H1 (cell line): Measurements from ENCODE around the gene CNGA1. TPM values are rescaled to one million over a fixed set of nuclear protein-coding genes. Genes with fewer than 3 reads are reported as not detected.

Source experiments
- CTCF ChIA-PET: fragments of 300-600 bp; sonication (Branson Sonifier 250); formaldehyde crosslinking; loops from one replicate; lab custom pipeline; 2021; ENCODE audit not compliant: partially characterized antibody; lab: Charles Lee
- POLR2A ChIA-PET: fragments of 300-600 bp; sonication (Branson Sonifier 250); formaldehyde crosslinking; loops from one replicate; lab custom pipeline; 2021; ENCODE audit warnings: inconsistent platforms; ENCODE audit not compliant: partially characterized antibody; lab: Charles Lee
- DNase-seq, 2 experiments: peaks; one replicate each; pipeline versions ENCODE4 v3.0.0 to v3.0.0-alpha.2; 2010 to 2022; ENCODE audit warnings: low spot score in 2 of 2, low read depth in 1 of 2, mixed read lengths in 1 of 2
- FAIRE-seq: peaks from 2 replicates; lab custom pipeline; 2011; peaks lifted over from hg19 to GRCh38; lab: Jason Lieb, UNC
- H2AFZ ChIP-seq: 2 replicates; pipeline ENCODE4 v1.8.1; 2012; ENCODE audit warnings: low read length, inconsistent platforms
- H2AK5ac ChIP-seq: 2 replicates; pipeline ENCODE4 v1.6.1; 2013; ENCODE audit warnings: low read depth, low read length
- H2BK120ac ChIP-seq: replicated peaks from 2 replicates; pipeline ENCODE3; 2013; ENCODE audit warnings: low read depth, low read length, inconsistent platforms
- H2BK12ac ChIP-seq: 2 replicates; pipeline ENCODE4 v1.6.1; 2013; ENCODE audit warnings: low read depth, low read length
- H2BK15ac ChIP-seq: 2 replicates; pipeline ENCODE4 v1.6.1; 2013; ENCODE audit warnings: low read length
- H2BK20ac ChIP-seq: 2 replicates; pipeline ENCODE4 v1.6.1; 2013; ENCODE audit warnings: low read length
- H2BK5ac ChIP-seq: 2 replicates; pipeline ENCODE4 v1.6.1; 2013; ENCODE audit warnings: low read depth, low read length
- H3K14ac ChIP-seq: 2 replicates; pipeline ENCODE4 v1.6.1; 2013; ENCODE audit warnings: inconsistent platforms; ENCODE audit not compliant: insufficient read length
- H3K18ac ChIP-seq: 2 replicates; pipeline ENCODE4 v1.6.1; 2013; ENCODE audit warnings: low read length; ENCODE audit errors: extremely low read depth
- H3K23ac ChIP-seq: 2 replicates; pipeline ENCODE4 v1.6.1; 2013; ENCODE audit warnings: inconsistent platforms; ENCODE audit not compliant: insufficient read length
- H3K23me2 ChIP-seq: 2 replicates; pipeline ENCODE4 v1.6.1; 2013; ENCODE audit warnings: low read depth, low read length
- H3K27ac ChIP-seq: 2 replicates; pipeline ENCODE4 v1.6.1; 2011; ENCODE audit warnings: low read depth, low read length, inconsistent platforms
- H3K27me3 ChIP-seq, 4 experiments: replicated peaks in 1 of 4; 1 replicate in 1 of 4; 2 replicates in 3 of 4; pipeline versions ENCODE4 v1.6.1 to v1.8.1; 2011 to 2013; ENCODE audit warnings: low read length in 3 of 4, mild to moderate bottlenecking in 3 of 4, inconsistent platforms in 2 of 4, mixed read lengths in 2 of 4, moderate library complexity in 1 of 4; ENCODE audit not compliant: control insufficient read depth in 3 of 4, insufficient read depth in 3 of 4; ENCODE audit errors: extremely low read depth in 1 of 4
- H3K36me3 ChIP-seq, 4 experiments: 2 replicates each; pipeline versions ENCODE4 v1.6.1 to v1.8.1; 2011 to 2013; ENCODE audit warnings: mild to moderate bottlenecking in 4 of 4, low read length in 3 of 4, moderate library complexity in 2 of 4, control low read depth in 1 of 4, inconsistent platforms in 1 of 4; ENCODE audit not compliant: insufficient read depth in 4 of 4, control insufficient read depth in 2 of 4
- H3K4ac ChIP-seq: replicated peaks from 2 replicates; pipeline ENCODE3; 2013; ENCODE audit warnings: low read length, low read depth, mixed read lengths, inconsistent platforms; ENCODE audit not compliant: insufficient read length
- H3K4me1 ChIP-seq, 4 experiments: replicated peaks in 1 of 4; 1 replicate in 1 of 4; 2 replicates in 3 of 4; pipeline versions ENCODE4 v1.6.1 to v1.8.1; 2011 to 2013; ENCODE audit warnings: low read length in 3 of 4, inconsistent platforms in 2 of 4, mixed read lengths in 1 of 4; ENCODE audit not compliant: insufficient read depth in 4 of 4, control insufficient read depth in 3 of 4
- H3K4me2 ChIP-seq, 2 experiments: 2 replicates each; pipeline versions ENCODE4 v1.6.1 to v1.8.1; 2011 to 2013; ENCODE audit warnings: low read depth in 2 of 2, low read length in 2 of 2, control low read depth in 1 of 2, inconsistent platforms in 1 of 2, mild to moderate bottlenecking in 1 of 2; ENCODE audit not compliant: insufficient read depth in 1 of 2
- H3K4me3 ChIP-seq, 4 experiments: fragments of 200-600, 300-600 bp in 1 of 4; sonication (generic), shearing (Covaris generic), sonication (Bioruptor Twin) in 1 of 4; 2 replicates each; pipeline versions ENCODE4 v1.5.1 to v1.8.1; 2011 to 2016; ENCODE audit warnings: low read length in 4 of 4, low read depth in 3 of 4, control low read depth in 2 of 4, inconsistent platforms in 2 of 4, mild to moderate bottlenecking in 2 of 4, mixed read lengths in 1 of 4, moderate library complexity in 1 of 4; ENCODE audit not compliant: insufficient read depth in 2 of 4; ENCODE audit errors: extremely low read depth in 1 of 4
- H3K56ac ChIP-seq: replicated peaks from 2 replicates; pipeline ENCODE3; 2013; ENCODE audit warnings: low read depth, mild to moderate bottlenecking, mixed read lengths, low read length, inconsistent platforms; ENCODE audit not compliant: insufficient read length
- H3K79me1 ChIP-seq: 2 replicates; pipeline ENCODE4 v1.6.1; 2013; ENCODE audit warnings: low read depth, low read length, control low read depth
- H3K79me2 ChIP-seq, 2 experiments: 2 replicates each; pipeline versions ENCODE4 v1.6.1 to v1.8.1; 2012 to 2013; ENCODE audit warnings: low read length in 2 of 2, mild to moderate bottlenecking in 2 of 2, inconsistent platforms in 1 of 2; ENCODE audit not compliant: insufficient read depth in 2 of 2, control insufficient read depth in 1 of 2
- H3K9ac ChIP-seq, 4 experiments: replicated peaks in 1 of 4; 1 replicate in 1 of 4; 2 replicates in 3 of 4; pipeline versions ENCODE4 v1.6.1 to v1.8.1; 2011 to 2013; ENCODE audit warnings: low read depth in 3 of 4, low read length in 3 of 4, control low read depth in 2 of 4, mild to moderate bottlenecking in 2 of 4, moderate library complexity in 2 of 4, inconsistent platforms in 1 of 4; ENCODE audit errors: extremely low read depth in 1 of 4
- H3K9me3 ChIP-seq, 2 experiments: 2 replicates each; pipeline versions ENCODE4 v1.6.1 to v1.8.1; 2012 to 2013; ENCODE audit warnings: mild to moderate bottlenecking in 2 of 2, moderate library complexity in 2 of 2, control low read depth in 1 of 2, inconsistent platforms in 1 of 2, low read depth in 1 of 2, low read length in 1 of 2, mixed read lengths in 1 of 2; ENCODE audit not compliant: insufficient read depth in 2 of 2
- H4K20me1 ChIP-seq, 2 experiments: replicated peaks in 1 of 2; 2 replicates each; pipeline versions ENCODE3 to v1.8.1; 2011 to 2013; ENCODE audit warnings: inconsistent platforms in 2 of 2, low read length in 2 of 2, mild to moderate bottlenecking in 1 of 2; ENCODE audit not compliant: insufficient read depth in 2 of 2, control insufficient read depth in 1 of 2
- H4K5ac ChIP-seq: 2 replicates; pipeline ENCODE4 v1.6.1; 2013; ENCODE audit warnings: low read length, low read depth, mixed read lengths, inconsistent platforms; ENCODE audit not compliant: insufficient read length
- H4K8ac ChIP-seq: 2 replicates; pipeline ENCODE4 v1.8.0; 2013; ENCODE audit warnings: mild to moderate bottlenecking, moderate library complexity, low read length, inconsistent platforms; ENCODE audit not compliant: insufficient read depth; ENCODE audit errors: extremely low read depth
- H4K91ac ChIP-seq: replicated peaks from 2 replicates; pipeline ENCODE3; 2013; ENCODE audit warnings: low read length, mixed read lengths, inconsistent platforms; ENCODE audit not compliant: insufficient read length
- CBX8 ChIP-seq: fragments of 300-800, 300-1000 bp; sonication (generic); IDR thresholded peaks from 2 replicates; pipeline ENCODE4 v1.7.1; 2016; ENCODE audit warnings: low read depth, low read length, borderline replicate concordance
- CEBPB ChIP-seq: IDR thresholded peaks from 2 replicates; pipeline ENCODE4 v1.6.1; 2012; ENCODE audit warnings: low read depth, low read length
- GABPA ChIP-seq: IDR thresholded peaks from 2 replicates; pipeline ENCODE4 v1.6.1; 2011; ENCODE audit warnings: mild to moderate bottlenecking, low read length, moderate library complexity, borderline replicate concordance; ENCODE audit not compliant: insufficient read depth
- HDAC2 ChIP-seq, 2 experiments: fragments of 300-600 bp in 1 of 2; sonication (generic) in 1 of 2; IDR thresholded peaks; 2 replicates each; pipeline ENCODE4 v1.6.1; 2011 to 2012; ENCODE audit warnings: low read depth in 2 of 2, low read length in 2 of 2, mild to moderate bottlenecking in 2 of 2, moderate library complexity in 2 of 2, borderline replicate concordance in 1 of 2, inconsistent platforms in 1 of 2
- JUN ChIP-seq: IDR thresholded peaks from 2 replicates; pipeline ENCODE4 v1.6.1; 2011; ENCODE audit warnings: low read depth, mild to moderate bottlenecking, improper control_type of control experiment, low read length
- NRF1 ChIP-seq: IDR thresholded peaks from 2 replicates; pipeline ENCODE4 v1.6.1; 2011; ENCODE audit warnings: mild to moderate bottlenecking, low read depth, low read length, improper control_type of control experiment
- RAD21 ChIP-seq, 2 experiments: IDR thresholded peaks in 1 of 2; conservative IDR thresholded peaks in 1 of 2; 2 replicates each; pipeline ENCODE4 v1.6.1; 2011; ENCODE audit warnings: low read depth in 2 of 2, low read length in 2 of 2, improper control_type of control experiment in 1 of 2, inconsistent platforms in 1 of 2, mild to moderate bottlenecking in 1 of 2, moderate library complexity in 1 of 2
- RFX5 ChIP-seq: IDR thresholded peaks from 2 replicates; pipeline ENCODE4 v1.6.1; 2011; ENCODE audit warnings: low read depth, low read length, improper control_type of control experiment, borderline replicate concordance
- RNF2 ChIP-seq: fragments of 200-900, 300-1000 bp; sonication (generic); IDR thresholded peaks from 2 replicates; pipeline ENCODE4 v1.7.1; 2016; ENCODE audit warnings: borderline replicate concordance, low read depth, mild to moderate bottlenecking, antibody characterized with exemption, low read length; ENCODE audit not compliant: poor library complexity, severe bottlenecking; ENCODE audit errors: missing control alignments
- SIX5 ChIP-seq: IDR thresholded peaks from 2 replicates; pipeline ENCODE4 v1.6.1; 2011; ENCODE audit warnings: mild to moderate bottlenecking, low read depth, low read length
- SRF ChIP-seq: IDR thresholded peaks from 2 replicates; pipeline ENCODE4 v1.6.1; 2011; ENCODE audit warnings: mild to moderate bottlenecking, low read depth, low read length, moderate library complexity
- SUZ12 ChIP-seq: fragments of 200-600 bp; sonication (generic); IDR thresholded peaks from 2 replicates; pipeline ENCODE4 v1.6.1; 2012; ENCODE audit warnings: mild to moderate bottlenecking, inconsistent platforms, low read length, moderate library complexity, mixed read lengths
- WGBS, 2 experiments: shearing (Covaris generic) in 1 of 2; methylation state at CpG; one replicate each; pipeline versions ENCODE4 v1.1.6 to v1.1.7; 2013 to 2015; ENCODE audit warnings: low lambda C conversion rate in 2 of 2, mixed read lengths in 2 of 2, inconsistent platforms in 1 of 2, low coverage in 1 of 2, missing lambda C conversion rate in 1 of 2; ENCODE audit not compliant: insufficient replicate concordance in 2 of 2, insufficient coverage in 1 of 2, insufficient read length in 1 of 2; ENCODE audit errors: extremely low coverage in 1 of 2, missing lambda C conversion rate in 1 of 2; 5-methylcytosine and 5-hydroxymethylcytosine counted together
- polyA plus RNA-seq, 7 experiments: library from polyadenylated mRNA; depleted of rRNA in 3 of 7; stranded (reverse) in 5 of 7; unstranded in 2 of 7; fragments of >200 nt in 5 of 7; fragments of 200-250 nt in 2 of 7; gene quantifications; 1 replicate in 5 of 7; 2 replicates in 1 of 7; 4 replicates in 1 of 7; pipeline versions ENCODE4 v1.2.1 to v1.2.3, GENCODE V29; 2011 to 2013; ENCODE audit warnings: missing spikeins in 2 of 7, mixed read lengths in 2 of 7
- total RNA-seq: library from RNA; stranded (reverse); fragmentation: NEBNext Ultra II Directional; extraction: Animal tissue kit (Norgen Biotek cat#: 25700); gene quantifications from 2 replicates; pipeline ENCODE4 v1.2.1, GENCODE V29; 2021

Gene CNGA1
- total and polyA plus RNA-seq, 2 of the 8 experiments (the other 6 are each of a cell fraction or from before 2014, with no cell fraction given), result 0.17 to 0.54 TPM

- Histone ChIP-seq H2BK15ac (no peak overlapping the region), H3K9ac (no peak overlapping the region), H4K5ac (no peak overlapping the region), H4K91ac (no peak overlapping the region), H2BK5ac (no peak overlapping the region), H2AFZ (no peak overlapping the region), H3K4me3 (no peak overlapping the region), H3K4me2 (no peak overlapping the region), H3K4me1 (no peaks in the 10 kb centered on the region; a peak in 1 of 7 replicates), H3K36me3 (no peaks in the 10 kb centered on the region), H4K20me1 (no peaks in the 10 kb centered on the region), H2BK20ac (no peak overlapping the region), H2BK120ac (no peak overlapping the region), H3K23me2 (no peaks in the 10 kb centered on the region), H3K79me1 (no peaks in the 10 kb centered on the region; the same call in 1 of the 2 replicates), H3K27ac (no peak overlapping the region), H3K27me3 (no peaks in the 10 kb centered on the region), H3K4ac (no peak overlapping the region), H4K8ac (no peak overlapping the region), H3K23ac (no peak overlapping the region), H3K18ac (no peak overlapping the region), H2AK5ac (no peak overlapping the region), H3K79me2 (no peaks in the 10 kb centered on the region), H2BK12ac (no peak overlapping the region), H3K56ac (no peak overlapping the region), H3K14ac (no peak overlapping the region), H3K9me3 (no peaks in the 10 kb centered on the region)
- WGBS, 2 experiments, result 88% methylated on average over 2 of the region's 2 CpGs; no CpG with 5 or more reads in 1 of the 2 experiments
- no peak for DNase-seq
- CTCF ChIA-PET, result interaction anchor here (0.6 to 9.3 kb wide), 2 partner anchors 10 to 108 kb away, joined by 3 to 85 read pairs; no protein-coding TSS in a partner anchor
- POLR2A ChIA-PET, result no interaction called here
- no peak for FAIRE-seq
- TF ChIP-seq RFX5, result no peak
- no peak for TF ChIP-seq RAD21 (IDR thresholded peaks at IDR 0.05 in 1 of 2, conservative IDR thresholded peaks at IDR 0.05 in 1 of 2; ENCODE audit: low read depth in 2 of 2, low read length in 2 of 2)
- TF ChIP-seq CEBPB, result no peak
- no peak for TF ChIP-seq CBX8
- no peak for TF ChIP-seq SRF
- TF ChIP-seq GABPA, result no peak
- TF ChIP-seq SIX5, result no peak
- no peak for TF ChIP-seq RNF2
- TF ChIP-seq NRF1, result no peak
- TF ChIP-seq JUN, result no peak
- no peak for TF ChIP-seq SUZ12
- TF ChIP-seq HDAC2 (IDR thresholded peaks at IDR 0.05; ENCODE audit: borderline replicate concordance in 1 of 2, low read depth in 2 of 2, low read length in 2 of 2), result no peak
Measured at GRCh38 chr4:48043504-48043903, 27.0 kb upstream of the CNGA1 start.
